HEK293 (cell line): ENCODE measurements around the gene FGD6.

ENCODE experiments used
- CTCF ChIA-PET: fragments of 350-600 bp; formaldehyde crosslinking; extraction: SDS; loops from one replicate; lab custom pipeline; 2021; ENCODE audit warnings: antibody characterized with exemption; lab: Yijun Ruan, JAX
- POLR2A ChIA-PET: fragments of 300-600 bp; formaldehyde crosslinking; extraction: SDS; loops from one replicate; lab custom pipeline; 2020; ENCODE audit warnings: antibody characterized with exemption, inconsistent platforms; lab: Yijun Ruan, JAX
- H3K27ac ChIP-seq: fragments of 200-500 bp; sonication (Bioruptor generic); 2 replicates; pipeline ENCODE4 v1.5.1; 2014; ENCODE audit warnings: low read depth, low read length, control low read depth, inconsistent platforms; ENCODE audit errors: extremely low read depth
- H3K36me3 ChIP-seq, 2 experiments: fragments of 200-500 bp in 1 of 2; sonication (Bioruptor generic) in 1 of 2; 1 replicate in 1 of 2; 2 replicates in 1 of 2; pipeline ENCODE4 v1.5.1; 2014 to 2017; ENCODE audit warnings: inconsistent platforms in 2 of 2, low read length in 2 of 2; ENCODE audit not compliant: control insufficient read depth in 2 of 2, insufficient read depth in 1 of 2
- H3K4me1 ChIP-seq: fragments of 200-500 bp; sonication (Bioruptor generic); 2 replicates; pipeline ENCODE4 v1.5.1; 2014; ENCODE audit warnings: mild to moderate bottlenecking, low read length, inconsistent platforms; ENCODE audit not compliant: control insufficient read depth, insufficient read depth
- H3K4me3 ChIP-seq: 2 replicates; pipeline ENCODE4 v1.5.1; 2011; ENCODE audit warnings: low read depth, mild to moderate bottlenecking, control low read depth, low read length, moderate library complexity
- H3K9me3 ChIP-seq: fragments of 200-500 bp; sonication (Bioruptor generic); 2 replicates; pipeline ENCODE4 v1.5.1; 2014; ENCODE audit warnings: low read depth, low read length, inconsistent platforms; ENCODE audit not compliant: control insufficient read depth, insufficient read depth
- GLI2 ChIP-seq: fragments of 450-650 bp; formaldehyde crosslinking; IDR thresholded peaks from 2 replicates; pipeline ENCODE4; 2017; ENCODE audit warnings: missing biosample characterization, missing genetic modification characterization, low read depth, borderline replicate concordance
- MZF1 ChIP-seq: fragments of 450-650 bp; formaldehyde crosslinking; IDR thresholded peaks from 2 replicates; pipeline ENCODE4 v1.5.1; 2017; ENCODE audit warnings: missing biosample characterization, missing genetic modification characterization, borderline replicate concordance
- PRDM4 ChIP-seq: fragments of 450-650 bp; formaldehyde crosslinking; IDR thresholded peaks from 2 replicates; pipeline ENCODE4 v1.5.1; 2017; ENCODE audit warnings: missing biosample characterization, missing genetic modification characterization
- ZEB2 ChIP-seq: fragments of 450-650 bp; formaldehyde crosslinking; IDR thresholded peaks from 2 replicates; pipeline ENCODE4 v1.5.1; 2016; ENCODE audit warnings: missing biosample characterization, missing genetic modification characterization
- ZFP37 ChIP-seq: fragments of 450-650 bp; formaldehyde crosslinking; IDR thresholded peaks from 2 replicates; pipeline ENCODE4 v1.5.1; 2016; ENCODE audit warnings: missing biosample characterization, missing genetic modification characterization
- ZNF138 ChIP-seq: fragments of 450-650 bp; formaldehyde crosslinking; IDR thresholded peaks from 2 replicates; pipeline ENCODE4 v1.5.1; 2016; ENCODE audit warnings: missing biosample characterization, missing genetic modification characterization, borderline replicate concordance
- ZNF140 ChIP-seq: fragments of 450-650 bp; formaldehyde crosslinking; IDR thresholded peaks from 2 replicates; pipeline ENCODE4 v1.5.1; 2016; ENCODE audit warnings: missing biosample characterization, missing genetic modification characterization
- ZNF266 ChIP-seq: fragments of 450-650 bp; formaldehyde crosslinking; IDR thresholded peaks from 2 replicates; pipeline ENCODE4 v1.5.1; 2016; ENCODE audit warnings: missing biosample characterization, missing genetic modification characterization, low read depth
- ZNF280C ChIP-seq: fragments of 450-650 bp; formaldehyde crosslinking; IDR thresholded peaks from 2 replicates; pipeline ENCODE4 v1.5.1; 2016; ENCODE audit warnings: missing biosample characterization, missing genetic modification characterization
- ZNF341 ChIP-seq: fragments of 450-650 bp; formaldehyde crosslinking; IDR thresholded peaks from 2 replicates; pipeline ENCODE4; 2016; ENCODE audit warnings: low read depth, missing biosample characterization, missing genetic modification characterization
- ZNF394 ChIP-seq: fragments of 450-650 bp; formaldehyde crosslinking; IDR thresholded peaks from 2 replicates; pipeline ENCODE4 v1.5.1; 2016; ENCODE audit warnings: missing biosample characterization, missing genetic modification characterization, mild to moderate bottlenecking, moderate library complexity, borderline replicate concordance
- ZNF433 ChIP-seq: fragments of 450-650 bp; formaldehyde crosslinking; IDR thresholded peaks from 2 replicates; pipeline ENCODE4 v1.5.1; 2016; ENCODE audit warnings: missing biosample characterization, missing genetic modification characterization, low read depth
- ZNF529 ChIP-seq: fragments of 450-650 bp; formaldehyde crosslinking; IDR thresholded peaks from 2 replicates; pipeline ENCODE4 v1.5.1; 2017; ENCODE audit warnings: missing genetic modification characterization, missing biosample characterization; ENCODE audit not compliant: insufficient replicate concordance
- ZNF555 ChIP-seq: fragments of 450-650 bp; formaldehyde crosslinking; conservative IDR thresholded peaks from 2 replicates; pipeline ENCODE4 v1.5.1; 2017; ENCODE audit warnings: missing biosample characterization, mild to moderate bottlenecking, missing genetic modification characterization, inconsistent platforms
- ZNF558 ChIP-seq: fragments of 450-650 bp; formaldehyde crosslinking; IDR thresholded peaks from 2 replicates; pipeline ENCODE4 v1.5.1; 2016; ENCODE audit warnings: missing biosample characterization, missing genetic modification characterization
- ZNF560 ChIP-seq: fragments of 450-650 bp; formaldehyde crosslinking; IDR thresholded peaks from 2 replicates; pipeline ENCODE4 v1.5.1; 2017; ENCODE audit warnings: missing biosample characterization, missing genetic modification characterization, borderline replicate concordance
- ZNF623 ChIP-seq: fragments of 450-650 bp; formaldehyde crosslinking; IDR thresholded peaks from 2 replicates; pipeline ENCODE4 v1.5.1; 2016; ENCODE audit warnings: missing biosample characterization, missing genetic modification characterization
- ZNF654 ChIP-seq: fragments of 450-650 bp; formaldehyde crosslinking; IDR thresholded peaks from 2 replicates; pipeline ENCODE4 v1.5.1; 2016; ENCODE audit warnings: low read depth, missing biosample characterization, missing genetic modification characterization
- ZXDB ChIP-seq: fragments of 450-650 bp; formaldehyde crosslinking; IDR thresholded peaks from 2 replicates; pipeline ENCODE4 v1.5.1; 2016; ENCODE audit warnings: missing biosample characterization, missing genetic modification characterization
- TF ChIP-seq, protein P1 (sequence below): fragments of 450-650 bp; formaldehyde crosslinking; conservative IDR thresholded peaks from 2 replicates; pipeline ENCODE4 v1.5.1; 2016; ENCODE audit warnings: low read depth, missing biosample characterization, missing genetic modification characterization

FGD6 gene

DNA sequence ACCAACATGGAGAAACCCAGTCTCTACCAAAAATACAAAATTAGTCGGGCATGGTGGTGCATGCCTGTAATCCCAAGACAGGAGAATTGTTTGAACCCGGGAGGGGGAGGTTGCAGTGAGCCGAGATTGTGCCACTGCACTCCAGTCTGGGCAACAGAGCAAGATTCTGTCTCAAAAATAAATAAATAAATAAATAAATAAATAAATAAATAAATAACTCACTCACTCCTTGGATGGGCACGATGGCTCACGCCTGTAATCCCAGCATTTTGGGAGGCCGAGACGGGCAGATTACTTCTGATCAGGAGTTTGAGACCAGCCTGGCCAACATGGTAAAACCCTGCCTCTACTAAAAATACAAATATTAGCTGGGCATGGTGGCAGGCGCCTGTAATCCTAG, 79.2 kb downstream of the FGD6 start (continued):
- TF ChIP-seq, protein P1, sequence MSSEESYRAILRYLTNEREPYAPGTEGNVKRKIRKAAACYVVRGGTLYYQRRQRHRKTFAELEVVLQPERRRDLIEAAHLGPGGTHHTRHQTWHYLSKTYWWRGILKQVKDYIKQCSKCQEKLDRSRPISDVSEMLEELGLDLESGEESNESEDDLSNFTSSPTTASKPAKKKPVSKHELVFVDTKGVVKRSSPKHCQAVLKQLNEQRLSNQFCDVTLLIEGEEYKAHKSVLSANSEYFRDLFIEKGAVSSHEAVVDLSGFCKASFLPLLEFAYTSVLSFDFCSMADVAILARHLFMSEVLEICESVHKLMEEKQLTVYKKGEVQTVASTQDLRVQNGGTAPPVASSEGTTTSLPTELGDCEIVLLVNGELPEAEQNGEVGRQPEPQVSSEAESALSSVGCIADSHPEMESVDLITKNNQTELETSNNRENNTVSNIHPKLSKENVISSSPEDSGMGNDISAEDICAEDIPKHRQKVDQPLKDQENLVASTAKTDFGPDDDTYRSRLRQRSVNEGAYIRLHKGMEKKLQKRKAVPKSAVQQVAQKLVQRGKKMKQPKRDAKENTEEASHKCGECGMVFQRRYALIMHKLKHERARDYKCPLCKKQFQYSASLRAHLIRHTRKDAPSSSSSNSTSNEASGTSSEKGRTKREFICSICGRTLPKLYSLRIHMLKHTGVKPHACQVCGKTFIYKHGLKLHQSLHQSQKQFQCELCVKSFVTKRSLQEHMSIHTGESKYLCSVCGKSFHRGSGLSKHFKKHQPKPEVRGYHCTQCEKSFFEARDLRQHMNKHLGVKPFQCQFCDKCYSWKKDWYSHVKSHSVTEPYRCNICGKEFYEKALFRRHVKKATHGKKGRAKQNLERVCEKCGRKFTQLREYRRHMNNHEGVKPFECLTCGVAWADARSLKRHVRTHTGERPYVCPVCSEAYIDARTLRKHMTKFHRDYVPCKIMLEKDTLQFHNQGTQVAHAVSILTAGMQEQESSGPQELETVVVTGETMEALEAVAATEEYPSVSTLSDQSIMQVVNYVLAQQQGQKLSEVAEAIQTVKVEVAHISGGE: peak; percentile 63
- TF ChIP-seq ZNF555 (tag by site-specific recombination) (peak; percentile 68), ZNF529 (tag by site-specific recombination) (peak; percentile 10), ZNF138 (tag by site-specific recombination) (0 out of 2 replicates have a peak, but pooled peaks have one; percentile 72), ZNF558 (tag by site-specific recombination) (peak; percentile 59; the same call in 1 of the 2 replicates), ZXDB (tag by site-specific recombination) (peak; percentile 51; the same call in 1 of the 2 replicates), ZNF433 (tag by site-specific recombination) (peak; percentile 57; the same call in 1 of the 2 replicates), ZNF623 (tag by site-specific recombination) (peak; percentile 68), ZNF341 (tag by site-specific recombination) (0 out of 2 replicates have a peak, but pooled peaks have one; percentile 11), ZNF394 (tag by site-specific recombination) (peak; percentile 92), GLI2 (tag by site-specific recombination) (peak; percentile 27; the same call in 1 of the 2 replicates), ZNF266 (tag by site-specific recombination) (peak; percentile 38; the same call in 1 of the 2 replicates), ZFP37 (tag by site-specific recombination) (0 out of 2 replicates have a peak, but pooled peaks have one; percentile 38), ZNF654 (tag by site-specific recombination) (peak; percentile 34), ZNF140 (tag by site-specific recombination) (peak; percentile 84), ZNF560 (tag by site-specific recombination) (peak; percentile 76)

DNA sequence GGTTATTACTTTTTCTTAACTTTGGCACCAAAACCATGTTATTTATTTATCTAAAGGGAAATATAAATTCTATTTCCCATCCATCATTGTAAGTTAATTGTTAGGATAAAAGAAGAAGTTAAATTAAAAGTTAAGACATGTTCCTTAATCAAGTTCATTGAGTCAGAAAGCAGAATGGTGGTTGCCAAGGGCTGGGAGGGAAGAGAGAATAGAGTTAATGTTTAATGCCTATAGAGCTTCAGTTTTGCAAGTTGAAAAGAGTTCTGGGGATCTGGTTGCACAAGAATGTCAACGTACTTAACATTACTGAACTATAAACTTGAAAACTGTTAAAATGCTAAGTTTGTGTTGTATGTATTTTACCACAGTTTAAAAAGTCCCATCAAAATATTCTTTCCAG, 80.7 kb downstream of the FGD6 start:
- TF ChIP-seq ZNF280C (tag by site-specific recombination) (no peak), PRDM4 (tag by site-specific recombination) (no peak), ZEB2 (no peak), GLI2 (tag by site-specific recombination) (no peak), MZF1 (tag by site-specific recombination) (no peak)
- TF ChIP-seq, all 188 proteins: peak for 0
- H3K4me1 ChIP-seq: no peaks in the 10 kb centered on the region
- ChIA-PET CTCF (interaction anchor here (0.7 kb wide), 1 partner anchor 14 kb away, joined by 4 read pairs; no protein-coding TSS in a partner anchor), POLR2A (no interaction called here)
- no peaks in the 10 kb centered on the region for H3K9me3 ChIP-seq
- no peak overlapping the region for H3K4me3 ChIP-seq
- no peaks in the 10 kb centered on the region; a peak in 1 of 3 replicates for H3K36me3 ChIP-seq
- H3K27ac ChIP-seq: no peak overlapping the region
